HG03280 (cell line): ENCODE results near the gene MCAM.

Source experiments
- ATAC-seq: cut with Tn5 transposase; IDR thresholded peaks from one replicate; pipeline ENCODE4 v1.9.1; 2021; ENCODE audit warnings: mild to moderate bottlenecking, moderate library complexity; ENCODE audit not compliant: unreplicated experiment

The MCAM gene, protein sequence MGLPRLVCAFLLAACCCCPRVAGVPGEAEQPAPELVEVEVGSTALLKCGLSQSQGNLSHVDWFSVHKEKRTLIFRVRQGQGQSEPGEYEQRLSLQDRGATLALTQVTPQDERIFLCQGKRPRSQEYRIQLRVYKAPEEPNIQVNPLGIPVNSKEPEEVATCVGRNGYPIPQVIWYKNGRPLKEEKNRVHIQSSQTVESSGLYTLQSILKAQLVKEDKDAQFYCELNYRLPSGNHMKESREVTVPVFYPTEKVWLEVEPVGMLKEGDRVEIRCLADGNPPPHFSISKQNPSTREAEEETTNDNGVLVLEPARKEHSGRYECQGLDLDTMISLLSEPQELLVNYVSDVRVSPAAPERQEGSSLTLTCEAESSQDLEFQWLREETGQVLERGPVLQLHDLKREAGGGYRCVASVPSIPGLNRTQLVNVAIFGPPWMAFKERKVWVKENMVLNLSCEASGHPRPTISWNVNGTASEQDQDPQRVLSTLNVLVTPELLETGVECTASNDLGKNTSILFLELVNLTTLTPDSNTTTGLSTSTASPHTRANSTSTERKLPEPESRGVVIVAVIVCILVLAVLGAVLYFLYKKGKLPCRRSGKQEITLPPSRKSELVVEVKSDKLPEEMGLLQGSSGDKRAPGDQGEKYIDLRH

GRCh38 chr11:119316729-119317591 is at the start of gene MCAM:
Gene MCAM (minus strand): TSS chr11:119317130. CDS start chr11:119317101, 29 bp downstream.
- no peak for ATAC-seq

- no peak for ATAC-seq
Observed at GRCh38 chr11:119365071-119365591, 48.2 kb upstream of the MCAM start.

DNA sequence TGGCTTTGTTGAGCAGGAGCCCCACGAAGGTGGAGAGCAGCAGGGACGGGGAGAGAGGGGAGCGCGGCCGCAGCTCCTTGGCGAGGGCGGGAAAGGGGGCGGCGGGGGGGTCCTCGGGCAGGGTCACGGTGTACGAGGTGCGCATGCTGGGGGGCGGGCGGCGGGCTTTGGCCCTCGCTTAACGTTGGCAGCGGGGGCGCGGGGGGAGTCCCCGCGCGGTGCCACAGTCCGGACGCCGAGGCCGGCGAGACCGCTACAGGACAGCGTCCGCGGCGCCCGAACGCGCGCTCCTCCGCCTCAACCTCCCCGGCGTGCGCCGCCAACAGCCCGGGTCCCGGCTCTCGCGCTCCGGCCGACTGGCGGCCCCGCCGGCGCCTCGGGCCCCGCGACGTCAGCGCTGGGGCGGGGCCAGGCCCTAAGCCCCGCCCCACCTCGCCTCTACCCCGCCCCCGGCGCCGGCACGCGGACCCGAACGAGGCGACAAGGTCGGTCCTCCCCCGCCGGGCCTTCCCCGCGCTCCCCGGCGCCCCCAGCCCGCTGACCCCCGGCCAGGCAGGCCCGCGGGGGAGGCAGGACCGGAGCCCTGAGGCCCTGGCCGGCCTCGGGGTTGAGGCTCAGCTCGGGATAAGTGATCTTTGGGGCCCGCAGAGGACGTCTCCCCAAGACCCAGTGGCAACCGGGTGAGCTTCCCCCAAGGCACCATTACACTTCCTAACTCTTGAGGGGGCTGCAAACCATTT is 47.1 kb upstream of the MCAM start:
- peak; percentile 52 for ATAC-seq

DNA sequence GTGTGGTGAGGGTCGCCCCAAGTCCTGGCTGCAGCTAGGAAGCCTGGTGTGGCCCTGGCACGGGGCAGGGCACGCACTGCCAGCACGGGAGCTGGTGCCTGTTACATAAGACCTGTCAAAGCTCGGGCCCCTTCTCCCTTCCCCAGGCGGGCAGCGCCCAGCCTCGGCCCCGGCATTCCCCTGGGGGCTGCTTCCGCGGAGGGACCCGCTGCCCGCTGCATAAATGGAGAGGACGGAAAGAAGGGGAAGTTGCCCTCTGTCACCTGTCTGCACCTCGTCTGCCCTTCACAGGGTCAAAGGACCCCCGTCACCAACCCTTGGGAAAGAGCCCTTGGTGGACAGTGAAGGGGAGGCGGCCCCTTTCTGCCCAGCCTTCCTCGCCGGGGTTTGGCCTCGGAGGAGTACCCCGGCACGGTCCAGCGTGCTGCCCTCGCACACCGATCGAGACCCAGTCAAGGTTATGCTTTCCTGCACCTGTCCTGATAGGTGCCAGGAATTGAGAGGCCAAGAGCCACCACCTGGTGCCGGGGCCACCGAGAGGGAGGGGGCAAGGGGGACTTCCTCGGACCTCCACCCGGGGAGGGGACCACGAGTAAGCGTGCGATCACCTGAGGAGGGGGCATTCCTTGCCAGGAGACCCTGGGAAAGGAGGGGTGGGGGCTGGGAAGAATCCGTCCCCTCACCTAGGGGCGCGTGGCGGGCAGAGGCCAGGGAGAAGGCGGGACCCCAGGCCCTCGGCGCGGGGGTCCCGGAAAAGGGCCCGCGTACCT is 46.3 kb upstream of the MCAM start:
- no peak for ATAC-seq

DNA sequence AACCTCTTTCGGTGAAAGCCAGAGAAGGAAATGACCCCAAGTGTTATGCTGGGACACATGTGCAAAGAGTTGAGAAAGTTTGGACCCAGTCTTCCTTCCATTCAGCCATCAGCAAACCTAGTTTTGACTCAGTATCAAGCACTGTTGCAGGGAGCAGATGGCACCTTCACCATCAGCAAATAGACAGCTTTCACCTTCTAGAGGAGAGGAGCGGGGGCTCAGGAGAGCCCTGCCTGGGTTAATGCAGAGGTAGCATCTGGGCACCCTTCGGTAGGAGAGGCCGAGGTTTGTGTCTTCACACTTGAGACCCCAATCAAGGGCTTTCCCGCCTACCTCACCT is 45.8 kb upstream of the MCAM start:
- no peak for ATAC-seq

DNA sequence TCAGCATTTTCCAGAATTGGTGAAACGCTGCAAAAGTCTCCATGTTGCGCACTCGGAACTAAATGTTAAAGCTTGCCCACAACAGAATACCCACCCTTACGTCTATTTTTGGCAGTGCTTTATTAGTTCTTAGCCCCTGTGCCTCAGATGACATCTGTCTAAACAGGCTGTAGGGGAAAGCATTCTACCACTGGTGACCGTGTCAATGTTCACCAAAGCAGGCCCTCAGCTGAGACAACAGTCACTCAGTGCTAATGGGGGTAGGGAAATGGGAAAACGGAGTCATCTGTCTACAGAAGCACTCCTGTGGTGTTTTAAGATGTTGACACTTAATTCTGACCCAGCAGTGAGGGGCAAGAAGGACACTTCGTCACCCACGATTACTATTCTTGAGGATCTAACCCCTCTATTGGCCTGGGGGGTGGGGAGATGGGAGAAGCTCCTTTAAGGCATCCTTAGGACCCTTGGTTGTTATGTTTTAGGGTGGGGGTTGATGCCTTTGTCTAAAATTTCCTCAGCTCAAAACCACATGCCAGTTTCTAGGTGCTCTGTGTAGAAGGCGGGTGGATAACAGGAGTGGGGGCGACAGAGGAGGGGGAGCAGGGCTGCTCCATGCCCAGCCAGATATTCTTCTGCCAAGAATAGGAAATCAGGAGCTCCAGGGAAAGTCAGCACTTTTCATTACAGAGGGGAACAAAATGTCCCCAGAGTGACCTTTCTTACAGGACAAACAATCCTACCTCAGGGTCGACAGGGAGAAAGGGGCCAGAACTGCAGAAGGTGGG is 45.2 kb upstream of the MCAM start:
- no peak for ATAC-seq

- no peak for ATAC-seq
Observed at GRCh38 chr11:119361056-119361787, 44.3 kb upstream of the MCAM start.

DNA sequence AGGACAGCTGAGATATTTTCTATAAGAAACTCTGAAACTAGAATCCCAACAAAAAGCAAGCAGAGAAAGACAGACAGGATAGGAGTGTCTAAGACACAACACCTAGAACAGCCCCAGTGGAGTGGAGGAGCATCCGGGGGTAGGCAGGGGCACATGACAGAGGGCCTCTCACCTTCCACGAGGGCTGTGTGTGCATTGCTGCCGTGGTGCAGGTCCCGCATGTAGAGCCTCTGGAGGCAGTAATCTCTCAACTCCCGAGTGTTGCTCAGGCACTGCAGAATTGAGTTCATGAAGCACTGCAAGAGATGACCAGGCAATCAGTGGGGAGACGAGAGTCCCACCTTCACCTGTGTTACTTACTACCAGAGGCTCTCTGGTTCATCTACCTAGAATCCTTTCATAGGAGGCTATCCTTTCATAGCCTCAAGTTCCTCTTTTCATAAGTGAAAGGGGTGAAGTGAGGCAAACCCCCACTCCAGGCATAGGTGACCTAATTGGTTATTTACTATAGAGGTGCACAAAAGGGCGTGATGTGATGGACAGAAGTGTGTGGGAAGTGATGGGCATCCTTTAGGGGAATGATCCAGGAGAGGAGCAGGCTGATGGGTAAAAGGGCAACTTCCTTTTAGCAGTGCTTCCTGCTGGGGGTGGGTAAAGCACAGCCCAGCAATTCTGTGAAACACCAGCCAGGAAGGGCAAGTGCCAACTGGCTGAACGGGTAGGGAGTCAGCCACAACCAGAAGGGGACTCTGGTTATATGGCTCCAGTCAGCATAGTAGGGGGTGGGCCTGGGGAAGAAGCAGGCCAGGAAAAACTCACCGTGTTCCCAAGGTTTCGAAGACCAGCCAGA is 42.7 kb upstream of the MCAM start:
- no peak for ATAC-seq

GRCh38 chr11:119357074-119357473 is 40.1 kb upstream of the MCAM start:
- ATAC-seq: no peak

DNA sequence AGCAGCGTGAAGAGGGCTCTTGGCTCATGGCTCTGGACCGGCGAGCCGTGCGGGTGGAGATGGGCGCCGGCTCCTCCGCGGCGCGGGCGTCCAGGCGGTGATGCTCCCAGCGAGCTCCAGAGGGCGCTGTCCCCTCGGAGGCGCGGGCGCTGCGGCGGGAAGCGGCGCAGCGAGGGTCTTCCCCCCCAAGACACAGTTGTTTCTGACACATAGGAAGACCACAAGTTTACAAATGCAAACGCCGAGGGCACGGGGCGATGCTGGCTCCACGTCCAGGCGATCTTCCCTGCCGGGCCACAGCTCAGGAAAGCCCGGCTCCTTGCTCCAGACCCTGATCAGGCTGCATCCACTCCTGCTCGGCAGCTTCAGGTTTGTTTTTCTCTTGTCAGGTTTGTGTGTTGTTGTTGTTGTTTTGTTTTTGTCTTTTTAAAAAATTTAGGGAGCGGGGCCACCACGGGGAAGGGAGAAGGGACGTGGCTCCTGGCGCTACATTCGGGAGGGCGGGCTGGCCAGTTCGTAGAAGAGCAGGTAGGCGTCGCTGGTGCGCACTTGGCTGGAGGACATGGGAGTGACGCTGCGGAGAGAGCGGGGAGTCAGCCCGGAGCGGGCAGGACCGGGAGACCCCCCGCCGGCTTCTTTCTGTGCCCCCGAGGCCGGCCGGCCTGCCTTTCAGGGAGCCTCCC is 39.6 kb upstream of the MCAM start:
- peak; percentile 80 for ATAC-seq

- ATAC-seq: no peak
Observed at GRCh38 chr11:119355091-119355843, 38.3 kb upstream of the MCAM start.

DNA sequence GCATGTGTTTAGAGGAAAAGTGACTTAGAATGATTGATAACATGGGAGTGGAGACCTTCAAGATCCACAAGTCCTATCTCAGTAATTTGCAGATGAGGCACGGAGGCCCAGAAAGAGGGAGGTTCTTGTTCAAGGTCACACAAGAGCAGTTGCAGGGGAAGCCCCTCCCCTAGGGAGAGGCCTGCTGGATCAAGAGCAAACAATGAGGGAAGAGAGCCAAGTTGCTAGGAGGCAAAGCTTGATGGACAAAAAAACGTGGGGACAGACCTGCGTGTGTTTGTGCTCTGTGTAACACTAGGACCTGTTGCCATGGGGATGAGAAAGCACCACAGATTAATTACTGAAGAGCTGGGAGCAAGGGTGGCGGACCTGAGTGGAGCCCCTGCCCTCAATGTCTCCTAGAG is 35.9 kb upstream of the MCAM start:
- ATAC-seq: no peak

GRCh38 chr11:119351232-119351631 is 34.3 kb upstream of the MCAM start:
- no peak for ATAC-seq

GRCh38 chr11:119350302-119350701 is 33.4 kb upstream of the MCAM start:
- no peak for ATAC-seq

- no peak for ATAC-seq
Observed at GRCh38 chr11:119347940-119348605, 31.1 kb upstream of the MCAM start.

DNA sequence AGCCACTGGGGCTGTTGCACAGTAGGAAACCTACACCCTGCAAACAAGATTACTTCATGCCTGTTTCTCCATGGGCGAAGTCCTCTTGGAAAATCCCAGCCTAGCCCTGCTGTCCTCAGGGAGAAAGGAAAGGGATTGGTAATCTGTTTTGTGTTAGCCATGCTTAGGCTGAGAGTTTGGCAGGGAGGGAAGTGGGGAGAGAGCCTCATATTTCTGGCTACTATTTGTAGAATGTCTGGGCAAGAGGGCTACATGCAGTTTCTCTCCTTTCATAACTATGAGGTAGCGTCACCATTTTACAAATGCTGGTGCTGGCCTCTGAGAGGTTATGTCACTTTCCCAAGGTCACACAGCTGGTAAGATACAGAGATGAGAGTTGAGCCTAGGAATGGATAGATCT is 30.3 kb upstream of the MCAM start:
- no peak for ATAC-seq
